Keratinocyte (primary cell): ENCODE measurements around the gene TRA2A.

ENCODE experiments used
- CTCF ChIP-seq, 3 experiments: IDR thresholded peaks in 1 of 3; conservative IDR thresholded peaks in 1 of 3; optimal IDR thresholded peaks in 1 of 3; 2 replicates in 2 of 3; 3 replicates in 1 of 3; pipeline versions ENCODE3 to v1.5.1; 2011; ENCODE audit warnings: low read length in 3 of 3, mild to moderate bottlenecking in 3 of 3, moderate library complexity in 2 of 3, control low read depth in 1 of 3, inconsistent platforms in 1 of 3; ENCODE audit not compliant: insufficient read depth in 2 of 3; ENCODE audit errors: extremely low read depth in 1 of 3
- EZH2 ChIP-seq: IDR thresholded peaks from one replicate; pipeline ENCODE4 v1.6.1; 2012; ENCODE audit warnings: inconsistent platforms, mild to moderate bottlenecking, low read length, moderate library complexity

DNA sequence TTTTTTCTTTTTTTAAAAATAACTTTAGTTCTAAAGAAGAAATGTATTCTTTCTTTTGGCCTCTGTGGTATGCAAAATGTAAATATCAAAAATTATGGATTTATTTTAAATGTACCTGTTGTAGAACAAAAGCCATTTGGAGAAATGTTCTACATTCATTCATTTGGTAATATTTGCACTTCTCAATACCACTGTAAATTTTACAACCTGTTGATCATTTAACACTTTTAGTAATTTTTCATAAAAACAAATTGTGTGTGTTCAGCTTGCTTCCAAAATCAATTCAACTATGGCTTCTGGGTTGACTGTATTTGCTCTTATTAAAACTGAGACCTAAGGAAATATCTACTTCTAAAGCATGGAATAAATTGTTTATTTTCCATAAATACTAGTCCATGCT is 59.2 kb downstream of the TRA2A start:
- TF ChIP-seq CTCF (optimal IDR thresholded peaks at IDR 0.05 in 1 of 3, IDR thresholded peaks at IDR 0.05 in 1 of 3, conservative IDR thresholded peaks at IDR 0.05 in 1 of 3; ENCODE audit: extremely low read depth in 1 of 3, insufficient read depth in 2 of 3, low read length in 3 of 3) (no peak), EZH2 (no peak)
